ENCODE measurements around the gene OPRM1. TPM values are rescaled to one million over a fixed set of nuclear protein-coding genes. Genes with fewer than 3 reads are reported as not detected.

Gene OPRM1
- total RNA-seq, 1 experiment from 2014 or later, result not detected

DNA sequence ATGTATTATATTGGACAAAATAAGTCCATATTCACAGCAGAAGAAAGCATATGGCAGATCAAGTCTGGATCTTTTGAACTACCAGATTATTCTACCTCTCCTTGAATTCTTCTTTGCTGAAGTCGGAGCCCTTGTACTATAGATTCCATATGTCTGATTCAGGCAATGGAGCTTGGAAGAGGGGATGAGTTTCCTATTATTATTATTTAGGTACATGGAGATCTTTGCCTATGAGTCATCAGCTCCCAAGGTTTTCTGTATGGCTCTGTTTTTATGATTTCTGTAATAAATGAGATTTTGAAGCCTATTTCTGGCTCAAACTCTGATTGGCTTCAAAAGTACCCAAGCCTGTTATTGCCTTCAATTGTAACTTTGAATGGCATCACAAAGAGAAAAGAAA is 72.0 kb downstream of the OPRM1 start:
- Mint-ChIP-seq H3K36me3 (ENCODE audit: insufficient read depth, unreplicated experiment) (no peaks in the 10 kb centered on the region), H3K4me3 (ENCODE audit: unreplicated experiment) (no peak overlapping the region), H3K27ac (ENCODE audit: unreplicated experiment) (no peak overlapping the region), H3K4me1 (ENCODE audit: low read depth, unreplicated experiment) (no peaks in the 10 kb centered on the region), H3K9me3 (ENCODE audit: unreplicated experiment) (no peaks in the 10 kb centered on the region), H3K27me3 (ENCODE audit: insufficient read depth, unreplicated experiment) (peaks cover 7% of the 10 kb centered on the region)
- CTCF ChIA-PET, result no interaction called here
- intact Hi-C loops (cut with micrococcal nuclease; ENCODE audit: unreplicated experiment), result no loop called here
- Histone ChIP-seq H3K27me3 (replicated peaks; ENCODE audit: control insufficient read depth, insufficient read depth, low read length) (no peaks in the 10 kb centered on the region), H3K36me3 (ENCODE audit: control insufficient read depth, insufficient read depth, low read length) (no peaks in the 10 kb centered on the region), H3K4me1 (no peaks in the 10 kb centered on the region), H3K9me3 (no peaks in the 10 kb centered on the region), H3K4me3 (ENCODE audit: low read depth, low read length) (no peak overlapping the region)
- BruUV-seq (replicated peaks), result no TSS peak
- POLR2A ChIA-PET, result no interaction called here
- no peak for DNase-seq
- TF ChIP-seq, protein P1, sequence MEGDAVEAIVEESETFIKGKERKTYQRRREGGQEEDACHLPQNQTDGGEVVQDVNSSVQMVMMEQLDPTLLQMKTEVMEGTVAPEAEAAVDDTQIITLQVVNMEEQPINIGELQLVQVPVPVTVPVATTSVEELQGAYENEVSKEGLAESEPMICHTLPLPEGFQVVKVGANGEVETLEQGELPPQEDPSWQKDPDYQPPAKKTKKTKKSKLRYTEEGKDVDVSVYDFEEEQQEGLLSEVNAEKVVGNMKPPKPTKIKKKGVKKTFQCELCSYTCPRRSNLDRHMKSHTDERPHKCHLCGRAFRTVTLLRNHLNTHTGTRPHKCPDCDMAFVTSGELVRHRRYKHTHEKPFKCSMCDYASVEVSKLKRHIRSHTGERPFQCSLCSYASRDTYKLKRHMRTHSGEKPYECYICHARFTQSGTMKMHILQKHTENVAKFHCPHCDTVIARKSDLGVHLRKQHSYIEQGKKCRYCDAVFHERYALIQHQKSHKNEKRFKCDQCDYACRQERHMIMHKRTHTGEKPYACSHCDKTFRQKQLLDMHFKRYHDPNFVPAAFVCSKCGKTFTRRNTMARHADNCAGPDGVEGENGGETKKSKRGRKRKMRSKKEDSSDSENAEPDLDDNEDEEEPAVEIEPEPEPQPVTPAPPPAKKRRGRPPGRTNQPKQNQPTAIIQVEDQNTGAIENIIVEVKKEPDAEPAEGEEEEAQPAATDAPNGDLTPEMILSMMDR (IDR thresholded peaks at IDR 0.05; ENCODE audit: insufficient read depth in 1 of 2, low read depth in 1 of 2, low read length in 1 of 2, severe bottlenecking in 1 of 2, unreplicated experiment in 1 of 2), result no peak

DNA sequence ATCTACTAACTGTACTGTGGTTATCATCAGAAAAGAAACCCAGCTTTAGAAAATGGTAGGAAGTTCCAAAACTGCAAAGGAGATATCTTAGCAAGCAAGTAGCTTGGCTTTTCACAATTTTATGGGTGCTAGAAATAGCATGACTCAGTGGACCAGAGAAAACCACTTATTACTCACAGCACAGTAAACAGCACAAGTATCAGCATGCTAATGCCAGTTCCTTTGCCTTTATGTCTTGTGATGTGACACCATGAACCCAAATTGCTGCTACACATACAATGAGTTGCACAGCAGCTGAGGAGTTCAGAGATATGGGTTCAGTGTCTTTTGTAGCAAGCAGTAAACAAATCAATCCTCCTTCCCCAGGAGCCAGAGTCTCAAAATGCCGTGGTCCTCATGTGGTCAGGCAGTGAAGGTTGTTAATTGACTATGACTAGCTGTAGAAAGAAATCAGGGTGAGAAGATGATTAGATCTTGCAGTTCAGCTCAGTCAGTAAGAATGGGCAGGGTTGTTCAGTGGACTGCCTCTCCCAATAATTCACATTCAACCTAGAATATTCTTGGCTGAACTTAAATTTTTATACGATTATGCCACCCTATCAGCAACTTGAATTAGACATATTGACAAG is 73.3 kb downstream of the OPRM1 start:
- no peaks in the 10 kb centered on the region for H3K36me3 ChIP-seq (ENCODE audit: control insufficient read depth, insufficient read depth, low read length)
- POLR2A ChIA-PET, result no interaction called here
- H3K4me3 ChIP-seq (ENCODE audit: low read depth, low read length), result no peak overlapping the region
- no TSS peak for BruUV-seq (replicated peaks)
- H3K27ac Mint-ChIP-seq (ENCODE audit: unreplicated experiment), result no peak overlapping the region
- intact Hi-C loops (cut with micrococcal nuclease; ENCODE audit: unreplicated experiment), result no loop called here
- no peaks in the 10 kb centered on the region for H3K9me3 Mint-ChIP-seq (ENCODE audit: unreplicated experiment)
- H3K4me1 Mint-ChIP-seq (ENCODE audit: low read depth, unreplicated experiment), result no peaks in the 10 kb centered on the region
- H3K4me3 Mint-ChIP-seq (ENCODE audit: unreplicated experiment), result no peak overlapping the region
- no peaks in the 10 kb centered on the region for H3K36me3 Mint-ChIP-seq (ENCODE audit: insufficient read depth, unreplicated experiment)
- TF ChIP-seq, protein P1 (IDR thresholded peaks at IDR 0.05; ENCODE audit: insufficient read depth in 1 of 2, low read depth in 1 of 2, low read length in 1 of 2, severe bottlenecking in 1 of 2, unreplicated experiment in 1 of 2), result no peak
- H3K4me1 ChIP-seq, result no peaks in the 10 kb centered on the region
- DNase-seq, result no peak
- H3K27me3 Mint-ChIP-seq (ENCODE audit: insufficient read depth, unreplicated experiment), result peaks cover 6% of the 10 kb centered on the region
- H3K9me3 ChIP-seq, result no peaks in the 10 kb centered on the region
- CTCF ChIA-PET, result no interaction called here
- no peaks in the 10 kb centered on the region for H3K27me3 ChIP-seq (replicated peaks; ENCODE audit: control insufficient read depth, insufficient read depth, low read length)

DNA sequence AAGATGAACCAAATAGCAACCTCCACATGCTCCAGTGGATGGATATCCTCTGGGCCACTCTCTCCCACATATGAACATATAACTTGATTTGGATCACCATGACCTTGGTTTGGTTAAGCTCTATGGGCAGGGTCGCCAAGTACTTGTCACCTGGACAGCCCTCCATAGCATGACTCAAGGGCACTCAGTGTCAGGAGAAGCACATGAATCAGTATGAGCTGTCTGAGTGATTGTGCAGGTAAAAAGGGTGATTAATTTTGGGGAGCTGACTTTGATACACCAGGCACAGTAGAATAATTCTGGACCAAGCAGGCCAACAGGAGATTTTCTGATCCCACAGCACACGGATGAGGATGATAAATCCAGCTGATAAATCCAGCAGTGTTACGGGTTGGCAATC is 74.4 kb downstream of the OPRM1 start:
- Histone ChIP-seq H3K9me3 (no peaks in the 10 kb centered on the region), H3K4me1 (no peaks in the 10 kb centered on the region), H3K36me3 (ENCODE audit: control insufficient read depth, insufficient read depth, low read length) (no peaks in the 10 kb centered on the region), H3K4me3 (ENCODE audit: low read depth, low read length) (no peak overlapping the region), H3K27me3 (replicated peaks; ENCODE audit: control insufficient read depth, insufficient read depth, low read length) (no peaks in the 10 kb centered on the region)
- TF ChIP-seq, protein P1 (IDR thresholded peaks at IDR 0.05; ENCODE audit: insufficient read depth in 1 of 2, low read depth in 1 of 2, low read length in 1 of 2, severe bottlenecking in 1 of 2, unreplicated experiment in 1 of 2), result no peak
- no peak for DNase-seq
- Mint-ChIP-seq H3K4me3 (ENCODE audit: unreplicated experiment) (no peak overlapping the region), H3K27me3 (ENCODE audit: insufficient read depth, unreplicated experiment) (peaks cover 4% of the 10 kb centered on the region), H3K9me3 (ENCODE audit: unreplicated experiment) (no peaks in the 10 kb centered on the region), H3K27ac (ENCODE audit: unreplicated experiment) (no peak overlapping the region), H3K4me1 (ENCODE audit: low read depth, unreplicated experiment) (no peaks in the 10 kb centered on the region), H3K36me3 (ENCODE audit: insufficient read depth, unreplicated experiment) (no peaks in the 10 kb centered on the region)
- intact Hi-C loops (cut with micrococcal nuclease; ENCODE audit: unreplicated experiment), result no loop called here
- POLR2A ChIA-PET, result interaction anchor here (0.5 kb wide), 1 partner anchor 464 kb away, joined by 11 read pairs; no protein-coding TSS in a partner anchor
- CTCF ChIA-PET, result no interaction called here
- no TSS peak for BruUV-seq (replicated peaks)

Measured in Caco-2 (cell line).